Memory B cell (primary cell): ENCODE results near the gene TEX50.
"Not testable (repeated sequence)": the region's sequence is repeated elsewhere in the genome, so short reads cannot be mapped to it uniquely, and the experiment has no call there.

Source experiments
- ATAC-seq: fragments of 150-1000 bp; cut with Tn5 transposase; 2 replicates; pipeline ENCODE4 v1.10.0; 2021; ENCODE audit warnings: low read depth, mild to moderate bottlenecking, moderate library complexity
- DNase-seq, 2 donors: peaks; one replicate each; pipeline ENCODE4 v3.0.0; 2022; ENCODE audit warnings: low spot score in 2 of 2
- H3K27ac Mint-ChIP-seq: one replicate; pipeline ENCODE4 v1.8.0; 2022; ENCODE audit warnings: mild to moderate bottlenecking, moderate library complexity, mixed read lengths
- H3K27me3 Mint-ChIP-seq: one replicate; pipeline ENCODE4 v1.8.0; 2022; ENCODE audit warnings: mixed read lengths
- H3K36me3 Mint-ChIP-seq: one replicate; pipeline ENCODE4 v1.8.0; 2022; ENCODE audit warnings: mild to moderate bottlenecking, mixed read lengths
- H3K4me1 Mint-ChIP-seq: one replicate; pipeline ENCODE4 v1.8.0; 2022; ENCODE audit warnings: mixed read lengths
- H3K4me3 Mint-ChIP-seq: one replicate; pipeline ENCODE4 v1.8.0; 2022; ENCODE audit warnings: mild to moderate bottlenecking, moderate library complexity, mixed read lengths
- H3K9me3 Mint-ChIP-seq: one replicate; pipeline ENCODE4 v1.8.0; 2022; ENCODE audit warnings: mixed read lengths

The TEX50 gene, protein sequence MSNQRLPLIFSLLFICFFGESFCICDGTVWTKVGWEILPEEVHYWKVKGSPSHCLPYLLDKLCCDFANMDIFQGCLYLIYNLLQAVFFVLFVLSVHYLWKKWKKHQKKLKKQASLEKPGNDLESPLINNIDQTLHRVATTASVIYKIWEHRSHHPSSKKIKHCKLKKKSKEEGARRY

DNA sequence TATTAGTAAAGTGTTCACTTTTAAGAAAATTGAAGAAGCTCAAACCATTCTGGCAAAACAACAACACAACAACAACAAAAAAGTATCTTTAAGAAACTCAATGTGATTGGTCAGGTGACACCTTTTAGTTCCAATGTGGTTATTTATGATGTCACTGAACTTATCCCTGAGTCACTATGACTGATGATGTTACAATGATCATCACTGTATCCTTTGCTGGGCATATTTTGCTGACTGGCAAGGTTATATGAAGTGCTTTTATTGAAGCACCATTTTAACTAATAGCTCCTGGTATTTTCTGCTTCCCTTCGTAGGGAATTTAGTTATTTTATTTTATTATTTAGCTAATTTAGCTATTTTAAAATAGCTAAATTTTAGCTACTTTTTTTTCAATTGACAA is at the start of gene TEX50:
TSS of gene TEX50 (plus strand) at position 223 of the 400 bp plus-strand sequence. CDS start 184 bp downstream, outside the sequence.
- Mint-ChIP-seq H3K27me3 (peaks cover 2% of the 10 kb centered on the region), H3K36me3 (no peaks in the 10 kb centered on the region), H3K9me3 (peaks cover 7% of the 10 kb centered on the region), H3K4me3 (no peak within 1 kb of the TSS), H3K27ac (no peak within 1 kb of the TSS), H3K4me1 (no peaks in the 10 kb centered on the region)
- DNase-seq (no peak), ATAC-seq (no peak)

DNA sequence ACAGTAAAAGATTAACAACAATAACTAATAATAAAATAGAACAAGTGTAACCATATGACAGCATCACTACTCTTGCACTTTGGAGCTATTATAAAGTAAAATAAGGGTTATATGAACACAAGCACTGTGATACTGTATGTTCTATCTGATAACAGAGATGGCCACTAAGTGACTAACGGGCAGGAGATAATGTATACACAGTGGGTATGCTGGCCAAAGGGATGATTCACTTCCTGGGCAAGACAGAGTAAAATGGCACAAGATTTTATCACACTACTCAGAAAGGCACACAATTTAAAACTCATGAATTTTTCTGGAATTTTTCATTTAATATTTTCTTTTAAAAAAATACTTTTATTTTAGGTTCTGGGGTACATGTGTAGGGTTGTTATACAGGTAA is 44.6 kb upstream of the TEX50 start:
- Mint-ChIP-seq H3K36me3 (no peaks in the 10 kb centered on the region), H3K9me3 (no peaks in the 10 kb centered on the region), H3K4me3 (no peak overlapping the region), H3K27me3 (peaks cover 5% of the 10 kb centered on the region), H3K4me1 (no peaks in the 10 kb centered on the region), H3K27ac (no peak overlapping the region)
- ATAC-seq = no peak
- DNase-seq = no peak

DNA sequence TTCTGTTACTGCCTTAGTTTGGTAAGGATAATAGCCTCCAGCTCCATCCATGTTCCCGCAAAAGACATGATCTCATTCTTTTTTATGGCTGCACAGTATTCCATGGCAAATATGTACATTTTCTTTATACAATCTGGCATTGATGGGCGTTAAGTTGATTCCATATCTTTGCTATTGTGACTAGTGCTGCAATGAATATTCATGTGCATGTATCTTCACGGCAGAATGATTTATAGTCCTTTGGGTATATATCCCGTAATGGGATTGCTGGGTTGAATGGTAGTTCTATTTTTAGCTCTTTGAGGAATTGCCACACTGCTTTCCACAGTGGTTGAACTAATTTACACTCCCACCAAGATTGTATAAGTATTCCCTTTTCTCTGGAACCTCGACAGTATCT is 44.0 kb upstream of the TEX50 start:
- not testable (repeated sequence) for H3K36me3 Mint-ChIP-seq, H3K4me1 Mint-ChIP-seq, H3K27ac Mint-ChIP-seq, H3K27me3 Mint-ChIP-seq, H3K9me3 Mint-ChIP-seq, H3K4me3 Mint-ChIP-seq, ATAC-seq, DNase-seq

DNA sequence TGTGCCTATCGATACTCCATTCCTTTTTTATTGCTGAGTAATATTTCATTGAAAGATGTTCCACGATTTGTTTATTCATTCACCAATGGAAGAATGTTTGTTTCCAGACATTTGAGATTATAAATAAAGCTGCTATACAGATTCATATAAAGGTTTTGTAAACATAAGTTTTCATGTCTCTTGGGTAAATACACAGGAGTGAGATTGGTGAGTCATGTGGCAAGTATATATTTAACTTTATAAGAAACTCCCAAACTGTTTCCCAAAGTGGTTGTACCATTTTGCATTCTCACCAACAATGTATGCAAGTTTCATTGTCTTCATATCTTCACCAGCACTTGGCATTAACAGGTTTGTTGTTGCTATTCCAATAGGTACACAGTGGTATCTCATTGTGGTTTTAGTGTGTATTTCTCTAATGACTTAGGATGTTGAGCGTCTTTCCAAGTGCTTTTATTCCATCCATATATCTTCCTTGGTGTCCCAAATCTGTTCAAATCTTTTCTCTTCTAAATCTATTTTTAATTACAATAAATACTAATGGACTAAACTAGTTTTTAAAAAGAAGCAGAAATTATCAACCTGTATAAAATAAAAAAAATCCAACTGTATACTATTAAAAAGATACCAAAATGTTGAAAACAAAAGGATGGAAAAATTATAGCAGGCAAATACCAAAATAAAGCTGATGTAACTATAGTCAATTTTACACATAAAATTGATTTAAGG is 38.9 kb upstream of the TEX50 start:
- no peaks in the 10 kb centered on the region for H3K4me1 Mint-ChIP-seq
- H3K9me3 Mint-ChIP-seq = peaks cover 2% of the 10 kb centered on the region
- ATAC-seq (no peak), DNase-seq (no peak)
- no peaks in the 10 kb centered on the region for H3K36me3 Mint-ChIP-seq
- H3K27me3 Mint-ChIP-seq = peaks cover 5% of the 10 kb centered on the region
- H3K4me3 Mint-ChIP-seq = no peak overlapping the region
- H3K27ac Mint-ChIP-seq = no peak overlapping the region

DNA sequence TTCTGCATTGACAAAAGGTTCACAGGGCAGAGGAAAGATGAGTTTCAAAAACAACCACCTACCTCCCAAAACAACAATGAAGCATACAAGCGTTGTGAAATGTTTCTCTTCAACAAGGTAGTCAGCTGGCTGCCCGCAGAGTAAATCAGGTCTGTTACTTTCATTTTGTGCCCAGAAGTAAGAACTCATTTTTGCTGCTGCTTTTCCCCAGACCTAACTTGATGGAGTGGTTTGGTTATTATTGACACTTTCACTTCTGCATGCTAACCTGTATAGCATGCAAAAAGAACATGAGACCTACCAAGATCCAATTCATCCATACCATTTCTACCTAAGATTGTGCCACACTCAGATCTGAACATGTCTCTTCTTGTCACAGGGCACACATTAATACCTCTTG is 33.5 kb upstream of the TEX50 start:
- peak overlapping the region; percentile 13 for H3K27ac Mint-ChIP-seq
- H3K4me3 Mint-ChIP-seq = no peak overlapping the region

DNA sequence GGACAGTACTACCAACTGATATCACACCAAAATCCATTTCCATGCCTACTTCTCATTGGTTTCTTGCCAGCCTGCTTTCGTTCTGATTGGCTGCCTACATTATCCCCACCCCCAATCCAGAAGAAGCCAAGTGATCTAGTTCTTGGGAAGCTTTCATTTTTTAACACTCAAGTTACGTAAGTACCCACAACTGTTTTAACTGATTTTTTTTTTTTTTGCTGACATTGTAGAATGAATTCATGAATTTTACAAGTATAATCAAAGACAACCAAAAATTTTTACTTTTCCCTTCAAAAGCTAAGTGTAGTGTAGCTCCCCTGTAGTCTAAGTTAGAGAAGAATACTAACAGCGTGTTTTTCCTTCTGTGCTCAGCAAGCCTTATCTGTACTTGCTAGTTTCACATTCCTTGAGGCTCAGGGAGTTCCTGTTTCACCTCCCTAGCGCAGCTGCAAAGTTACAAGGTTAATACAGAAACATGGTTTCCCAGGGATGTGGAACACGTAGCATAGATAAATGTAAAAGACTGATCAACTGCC is 32.0 kb upstream of the TEX50 start, which contains the start of gene SLC9C2:
TSS of gene SLC9C2 (minus strand) at position 17 of the 536 bp plus-strand sequence. CDS start 1,296 bp downstream, outside the sequence.
- no peak for DNase-seq
- H3K4me3 Mint-ChIP-seq = no peak within 1 kb of the TSS
- peaks cover 8% of the 10 kb centered on the region for H3K27me3 Mint-ChIP-seq
- H3K27ac Mint-ChIP-seq = peak within 1 kb of the TSS; percentile 13
- no peaks in the 10 kb centered on the region for H3K36me3 Mint-ChIP-seq
- ATAC-seq = no peak
- H3K9me3 Mint-ChIP-seq = no peaks in the 10 kb centered on the region
- H3K4me1 Mint-ChIP-seq = peaks cover 5% of the 10 kb centered on the region

More for the DNA sequence above, 33.5 kb upstream of the TEX50 start:
- H3K36me3 Mint-ChIP-seq = no peaks in the 10 kb centered on the region
- H3K27me3 Mint-ChIP-seq = peaks cover 3% of the 10 kb centered on the region
- ATAC-seq (peak; percentile 52), DNase-seq (no peak)
- H3K9me3 Mint-ChIP-seq = no peaks in the 10 kb centered on the region
- H3K4me1 Mint-ChIP-seq = peaks cover 5% of the 10 kb centered on the region

DNA sequence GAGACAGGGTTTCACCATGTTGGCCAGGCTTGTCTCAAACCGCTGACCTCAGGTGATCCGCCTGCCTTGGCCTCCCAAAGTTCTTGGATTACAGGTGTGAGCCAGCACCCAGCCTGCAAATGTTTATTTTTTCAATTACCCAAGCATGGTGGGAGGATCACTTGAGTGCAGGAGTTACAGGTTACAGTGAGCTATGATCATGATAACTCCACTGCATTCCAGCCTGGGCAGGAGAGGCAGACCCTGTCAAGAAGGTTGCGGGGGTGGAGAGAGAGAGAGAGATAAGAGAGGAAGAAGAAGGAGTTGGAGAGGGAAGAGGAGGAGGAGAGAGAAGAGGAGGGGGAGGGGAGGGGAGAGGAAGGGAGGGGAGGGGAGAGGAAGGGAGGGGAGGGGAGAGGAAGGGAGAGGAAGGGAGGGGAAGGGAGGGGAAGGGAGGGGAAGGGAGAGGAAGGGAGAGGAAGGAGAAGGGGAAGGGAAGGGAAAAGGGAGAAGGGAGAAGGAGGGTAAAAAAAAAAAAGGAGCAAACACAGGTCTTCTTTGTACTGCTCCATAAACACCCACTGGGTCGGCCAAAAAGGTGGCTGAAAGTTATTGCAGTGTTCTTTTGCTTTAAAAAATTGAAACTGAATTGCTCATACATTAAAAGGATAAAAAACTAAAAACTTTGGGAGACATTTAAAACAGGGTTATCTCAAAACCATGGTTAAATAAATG is 26.5 kb upstream of the TEX50 start:
- no peak overlapping the region for H3K27ac Mint-ChIP-seq
- DNase-seq = no peak
- H3K27me3 Mint-ChIP-seq = peaks cover 12% of the 10 kb centered on the region
- H3K36me3 Mint-ChIP-seq = peaks cover 5% of the 10 kb centered on the region
- H3K9me3 Mint-ChIP-seq = peaks cover 4% of the 10 kb centered on the region
- ATAC-seq = no peak
- H3K4me1 Mint-ChIP-seq = peaks cover 2% of the 10 kb centered on the region
- no peak overlapping the region for H3K4me3 Mint-ChIP-seq

DNA sequence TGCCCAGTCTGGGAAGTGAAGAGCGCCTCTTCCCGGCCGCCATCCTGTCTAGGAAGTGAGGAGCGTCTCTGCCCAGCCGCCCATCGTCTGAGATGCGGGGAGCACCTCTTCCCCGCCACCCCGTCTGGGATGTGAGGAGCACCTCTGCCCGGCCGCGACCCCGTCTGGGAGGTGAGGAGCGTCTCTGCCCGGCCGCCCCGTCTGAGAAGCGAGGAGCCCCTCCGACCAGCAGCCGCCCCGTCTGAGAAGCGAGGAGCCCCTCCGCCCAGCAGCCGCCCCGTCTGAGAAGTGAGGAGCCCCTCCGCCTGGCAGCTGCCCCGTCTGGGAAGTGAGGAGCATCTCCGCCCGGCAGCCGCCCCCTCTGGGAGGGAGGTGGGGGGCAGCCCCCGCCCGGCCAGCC is 22.1 kb upstream of the TEX50 start:
- H3K9me3 Mint-ChIP-seq, H3K4me3 Mint-ChIP-seq, H3K27me3 Mint-ChIP-seq, H3K36me3 Mint-ChIP-seq, DNase-seq, ATAC-seq, H3K4me1 Mint-ChIP-seq, H3K27ac Mint-ChIP-seq: not testable (repeated sequence)

DNA sequence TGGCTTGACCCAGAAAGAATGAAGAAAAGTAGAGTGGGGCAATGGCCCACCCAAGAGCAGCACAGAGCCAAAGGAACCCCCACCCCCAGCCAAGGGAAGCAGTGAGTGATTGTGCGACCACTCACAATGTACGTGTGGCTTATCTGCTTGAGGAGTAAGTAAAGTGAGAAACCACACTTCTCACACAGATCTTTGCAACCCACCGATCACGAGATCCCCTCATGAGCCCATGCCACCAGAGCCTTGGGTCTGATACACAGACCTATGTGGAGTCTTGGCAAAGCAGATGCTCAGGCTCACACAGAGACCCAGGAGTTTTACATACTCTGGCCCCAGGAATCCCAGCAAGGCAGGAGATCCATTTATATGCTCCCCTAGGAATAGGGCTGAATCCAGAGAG is 18.3 kb upstream of the TEX50 start:
- Mint-ChIP-seq H3K9me3 (peaks cover 24% of the 10 kb centered on the region), H3K4me3 (no peak overlapping the region), H3K27me3 (peaks cover 17% of the 10 kb centered on the region), H3K4me1 (peaks cover 2% of the 10 kb centered on the region), H3K27ac (no peak overlapping the region), H3K36me3 (peaks cover 18% of the 10 kb centered on the region)
- DNase-seq (no peak), ATAC-seq (no peak)

DNA sequence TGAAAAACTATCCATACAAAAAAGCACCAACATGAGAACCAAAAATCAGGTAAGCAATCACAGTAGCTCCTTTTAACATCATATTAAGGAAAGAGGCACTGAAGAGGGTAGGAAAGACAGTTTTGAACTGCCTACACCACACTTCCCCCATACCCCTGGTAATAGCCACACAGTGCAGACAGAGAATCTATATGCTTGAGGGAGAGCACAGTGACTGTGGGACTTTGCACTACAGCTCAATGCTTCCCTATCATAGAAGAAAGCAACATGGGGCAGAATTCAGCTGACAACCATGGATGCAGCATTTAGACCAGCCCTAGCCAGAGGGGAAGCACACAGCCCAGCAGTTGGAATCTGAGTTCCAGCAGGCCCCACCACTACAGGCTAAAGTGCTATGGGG is 7.9 kb upstream of the TEX50 start:
- Mint-ChIP-seq H3K27me3 (peaks cover 9% of the 10 kb centered on the region), H3K36me3 (peaks cover 3% of the 10 kb centered on the region), H3K9me3 (peaks cover 1% of the 10 kb centered on the region), H3K4me3 (no peak overlapping the region), H3K4me1 (no peaks in the 10 kb centered on the region), H3K27ac (no peak overlapping the region)
- DNase-seq (no peak), ATAC-seq (no peak)

DNA sequence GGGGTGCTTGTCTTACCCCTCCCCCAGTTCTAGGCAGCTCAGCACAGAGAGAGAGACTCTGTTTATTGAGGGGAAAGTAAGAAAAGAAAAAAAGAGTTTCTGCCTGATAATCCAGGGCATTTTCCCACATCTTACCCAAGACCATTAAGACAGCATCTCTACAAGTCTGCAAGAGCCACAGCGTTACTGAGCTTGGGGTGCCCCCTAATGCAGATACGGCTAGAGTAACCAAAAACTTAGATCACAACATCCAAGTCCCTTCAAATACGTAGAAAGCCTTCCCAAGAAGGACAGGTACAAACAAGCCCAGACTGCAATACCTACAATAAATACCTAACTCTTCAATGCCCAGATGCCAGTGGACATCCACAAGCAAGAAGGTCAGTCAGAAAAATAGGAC is 6.2 kb upstream of the TEX50 start:
- peaks cover 10% of the 10 kb centered on the region for H3K27me3 Mint-ChIP-seq
- no peaks in the 10 kb centered on the region for H3K4me1 Mint-ChIP-seq
- ATAC-seq (no peak), DNase-seq (no peak)
- H3K27ac Mint-ChIP-seq = no peak overlapping the region
- H3K9me3 Mint-ChIP-seq = no peaks in the 10 kb centered on the region
- no peaks in the 10 kb centered on the region for H3K36me3 Mint-ChIP-seq
- no peak overlapping the region for H3K4me3 Mint-ChIP-seq

DNA sequence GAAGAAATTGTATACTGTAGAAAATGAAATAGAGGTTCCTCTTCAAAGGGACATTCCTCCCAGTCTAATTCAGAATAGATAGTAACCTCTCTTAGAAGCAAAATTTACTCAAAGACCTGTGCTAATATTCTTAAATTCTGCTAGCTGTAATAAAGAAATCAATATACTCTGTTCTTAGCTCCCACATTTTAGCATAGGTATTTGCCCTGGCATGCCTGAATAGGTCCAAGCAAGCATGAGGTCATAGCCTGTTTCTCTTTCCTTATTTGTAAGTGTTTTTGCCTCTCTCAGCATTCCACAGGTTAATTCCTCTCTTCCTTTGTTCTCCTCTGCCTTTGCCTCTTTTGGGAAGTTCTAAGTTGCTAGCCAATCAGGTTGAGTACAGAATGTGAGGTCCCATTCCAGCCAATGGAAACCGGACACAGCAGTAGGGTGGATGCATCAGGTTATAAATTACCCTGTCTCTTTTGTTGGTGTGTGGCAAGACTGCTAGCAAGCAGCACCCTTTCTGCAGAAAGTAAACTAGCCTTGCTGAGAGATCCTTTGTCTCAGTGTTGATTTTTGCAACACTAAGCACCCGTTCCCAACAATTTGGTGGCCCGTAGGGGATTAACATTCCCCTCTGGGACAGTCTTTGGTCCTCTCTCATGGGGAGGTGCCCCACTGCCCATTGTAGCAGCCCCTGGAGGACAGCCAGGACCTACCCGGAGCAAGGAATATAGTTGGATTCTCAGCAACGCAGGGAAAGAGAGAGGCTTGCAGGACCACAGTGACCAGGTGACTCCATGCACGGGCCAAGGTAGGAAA is 2.3 kb downstream of the TEX50 start:
- not testable (repeated sequence) for H3K4me1 Mint-ChIP-seq, H3K4me3 Mint-ChIP-seq, H3K9me3 Mint-ChIP-seq, DNase-seq, ATAC-seq, H3K27me3 Mint-ChIP-seq, H3K36me3 Mint-ChIP-seq, H3K27ac Mint-ChIP-seq

DNA sequence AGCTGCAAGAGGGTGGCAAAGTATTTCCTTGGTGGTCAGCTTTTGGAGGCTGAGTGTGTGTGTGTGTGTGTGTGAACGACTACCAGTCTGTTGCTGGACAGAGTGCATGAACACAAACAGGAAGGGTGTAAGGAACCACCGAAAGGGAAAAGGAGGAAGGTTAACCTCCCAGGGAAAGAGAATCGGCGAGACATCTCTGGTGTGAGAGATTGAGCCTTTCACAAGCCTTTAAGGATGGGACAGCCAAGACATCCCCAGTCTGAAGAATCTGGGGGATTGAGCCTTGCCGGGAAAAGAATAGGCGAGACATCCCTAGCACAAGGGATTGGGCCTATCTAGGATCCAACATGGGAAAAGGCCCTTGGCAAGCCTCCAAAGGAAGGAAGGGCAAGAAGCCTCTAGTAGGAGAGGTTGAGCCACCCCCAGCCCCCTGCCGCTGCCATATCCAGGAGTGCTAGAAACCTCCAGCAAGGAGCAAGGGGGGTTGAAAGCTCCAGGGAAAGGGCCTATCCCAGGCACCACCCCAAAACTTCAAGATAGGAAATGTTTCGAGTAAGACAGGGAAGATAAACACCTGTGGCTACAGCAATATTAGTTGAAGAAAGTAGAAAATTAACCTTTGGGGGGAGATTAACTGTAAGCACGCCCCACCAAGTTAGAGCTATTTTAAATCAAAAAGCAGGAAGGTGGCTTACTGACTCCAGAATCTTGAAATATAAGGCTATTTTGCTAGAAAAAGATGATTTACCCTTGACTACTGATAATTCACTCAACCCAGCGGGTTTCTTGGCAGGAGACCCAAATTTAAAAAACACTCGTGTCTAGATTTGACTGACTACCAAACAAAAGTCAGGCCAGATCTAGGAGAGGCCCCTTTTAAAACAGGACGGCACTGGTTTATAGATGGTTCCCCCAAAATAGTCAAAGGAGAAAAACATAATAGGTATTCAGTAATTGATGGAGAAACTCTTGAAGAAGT is 3.2 kb downstream of the TEX50 start:
- no peaks in the 10 kb centered on the region for H3K4me1 Mint-ChIP-seq
- no peak overlapping the region for H3K4me3 Mint-ChIP-seq
- H3K27me3 Mint-ChIP-seq = no peaks in the 10 kb centered on the region
- no peak for ATAC-seq
- DNase-seq = no peak
- H3K9me3 Mint-ChIP-seq = peaks cover 7% of the 10 kb centered on the region
- H3K27ac Mint-ChIP-seq = no peak overlapping the region
- no peaks in the 10 kb centered on the region for H3K36me3 Mint-ChIP-seq
